Stimulated activated naive CD8-positive, alpha-beta T cell treated with anti-CD3 and anti-CD28 coated beads, Interleukin-15, Interleukin-2, amounts not matched to agents 100 ng/mL and 50 ng/mL, for 24 hours (primary cell): ENCODE data around the gene TGM3.
"Not testable (repeated sequence)": the region's sequence is repeated elsewhere in the genome, so short reads cannot be mapped to it uniquely, and the experiment has no call there.

Source experiments
- H3K27ac Mint-ChIP-seq: one replicate; pipeline ENCODE4 v1.8.0; 2021; ENCODE audit warnings: mild to moderate bottlenecking, mixed read lengths
- H3K27me3 Mint-ChIP-seq: one replicate; pipeline ENCODE4 v1.8.0; 2021; ENCODE audit warnings: mixed read lengths
- H3K36me3 Mint-ChIP-seq: one replicate; pipeline ENCODE4 v1.8.0; 2021; ENCODE audit warnings: low read depth, mixed read lengths
- H3K4me1 Mint-ChIP-seq: one replicate; pipeline ENCODE4 v1.8.0; 2021; ENCODE audit warnings: low read depth, mixed read lengths
- H3K4me3 Mint-ChIP-seq: one replicate; pipeline ENCODE4 v1.8.0; 2021; ENCODE audit warnings: mild to moderate bottlenecking, mixed read lengths
- H3K9me3 Mint-ChIP-seq: one replicate; pipeline ENCODE4 v1.8.0; 2021; ENCODE audit warnings: mixed read lengths

Gene TGM3, protein sequence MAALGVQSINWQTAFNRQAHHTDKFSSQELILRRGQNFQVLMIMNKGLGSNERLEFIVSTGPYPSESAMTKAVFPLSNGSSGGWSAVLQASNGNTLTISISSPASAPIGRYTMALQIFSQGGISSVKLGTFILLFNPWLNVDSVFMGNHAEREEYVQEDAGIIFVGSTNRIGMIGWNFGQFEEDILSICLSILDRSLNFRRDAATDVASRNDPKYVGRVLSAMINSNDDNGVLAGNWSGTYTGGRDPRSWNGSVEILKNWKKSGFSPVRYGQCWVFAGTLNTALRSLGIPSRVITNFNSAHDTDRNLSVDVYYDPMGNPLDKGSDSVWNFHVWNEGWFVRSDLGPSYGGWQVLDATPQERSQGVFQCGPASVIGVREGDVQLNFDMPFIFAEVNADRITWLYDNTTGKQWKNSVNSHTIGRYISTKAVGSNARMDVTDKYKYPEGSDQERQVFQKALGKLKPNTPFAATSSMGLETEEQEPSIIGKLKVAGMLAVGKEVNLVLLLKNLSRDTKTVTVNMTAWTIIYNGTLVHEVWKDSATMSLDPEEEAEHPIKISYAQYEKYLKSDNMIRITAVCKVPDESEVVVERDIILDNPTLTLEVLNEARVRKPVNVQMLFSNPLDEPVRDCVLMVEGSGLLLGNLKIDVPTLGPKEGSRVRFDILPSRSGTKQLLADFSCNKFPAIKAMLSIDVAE

GRCh38 chr20:2295886-2296515, at the start of gene TGM3:
Gene TGM3 (plus strand): TSS chr20:2296001. CDS start chr20:2296064, 63 bp downstream.
- H3K4me1 Mint-ChIP-seq: peaks cover 3% of the 10 kb centered on the region
- H3K27ac Mint-ChIP-seq: no peak within 1 kb of the TSS
- H3K36me3 Mint-ChIP-seq: no peaks in the 10 kb centered on the region
- no peak within 1 kb of the TSS for H3K4me3 Mint-ChIP-seq
- H3K9me3 Mint-ChIP-seq: no peaks in the 10 kb centered on the region
- no peaks in the 10 kb centered on the region for H3K27me3 Mint-ChIP-seq

DNA sequence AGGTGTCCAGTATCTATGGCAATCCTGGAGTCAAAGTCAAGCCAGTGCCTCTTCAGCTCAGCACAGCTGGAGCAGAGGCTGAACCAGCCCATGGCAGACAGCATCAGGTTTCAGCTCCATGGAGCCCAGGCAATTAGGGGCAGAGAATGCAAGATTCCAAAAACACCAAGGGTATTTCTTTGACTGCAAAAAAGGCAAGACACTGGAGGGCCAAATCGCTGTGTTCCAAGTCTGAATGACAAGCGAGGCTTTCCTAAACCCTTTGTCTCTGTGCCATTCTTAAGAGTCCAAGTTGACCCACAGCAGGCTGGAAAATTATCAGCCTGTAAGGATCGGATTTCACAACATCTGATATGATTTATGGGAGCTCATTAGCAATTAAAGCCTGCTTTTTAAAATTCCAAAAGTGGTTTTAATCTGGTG, 49.7 kb upstream of the TGM3 start:
- H3K27me3 Mint-ChIP-seq: peaks cover 29% of the 10 kb centered on the region
- no peaks in the 10 kb centered on the region for H3K9me3 Mint-ChIP-seq
- no peak overlapping the region for H3K4me3 Mint-ChIP-seq
- H3K27ac Mint-ChIP-seq: no peak overlapping the region
- H3K36me3 Mint-ChIP-seq: no peaks in the 10 kb centered on the region
- H3K4me1 Mint-ChIP-seq: no peaks in the 10 kb centered on the region

DNA sequence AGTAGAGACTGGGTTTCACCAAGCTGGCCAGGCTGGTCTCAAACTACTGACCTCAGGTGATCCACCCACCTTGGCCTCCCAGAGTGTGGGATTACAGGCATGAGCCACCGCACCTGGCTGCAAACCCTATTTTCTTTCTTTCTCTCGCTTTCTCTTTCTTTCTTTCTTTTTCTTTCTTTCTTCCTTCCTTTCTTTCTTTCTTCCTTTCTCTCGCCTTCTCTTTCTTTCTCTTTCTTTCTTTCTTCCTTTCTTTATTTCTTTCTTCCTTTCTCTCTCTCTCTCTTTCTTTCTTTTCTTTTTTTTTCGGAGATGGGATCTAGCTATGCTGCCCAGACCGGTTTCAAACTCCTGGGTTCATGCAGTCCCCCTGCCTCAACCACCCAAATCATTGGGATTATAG, 47.0 kb upstream of the TGM3 start:
- Mint-ChIP-seq H3K4me3 (no peak overlapping the region), H3K9me3 (no peaks in the 10 kb centered on the region), H3K36me3 (no peaks in the 10 kb centered on the region), H3K27ac (no peak overlapping the region), H3K27me3 (peaks cover 37% of the 10 kb centered on the region), H3K4me1 (no peaks in the 10 kb centered on the region)

- Mint-ChIP-seq H3K27ac (no peak overlapping the region), H3K27me3 (peaks cover 42% of the 10 kb centered on the region), H3K4me1 (peaks cover 4% of the 10 kb centered on the region), H3K36me3 (no peaks in the 10 kb centered on the region), H3K4me3 (no peak overlapping the region), H3K9me3 (no peaks in the 10 kb centered on the region)
Measured at GRCh38 chr20:2249935-2250334, 45.9 kb upstream of the TGM3 start.

DNA sequence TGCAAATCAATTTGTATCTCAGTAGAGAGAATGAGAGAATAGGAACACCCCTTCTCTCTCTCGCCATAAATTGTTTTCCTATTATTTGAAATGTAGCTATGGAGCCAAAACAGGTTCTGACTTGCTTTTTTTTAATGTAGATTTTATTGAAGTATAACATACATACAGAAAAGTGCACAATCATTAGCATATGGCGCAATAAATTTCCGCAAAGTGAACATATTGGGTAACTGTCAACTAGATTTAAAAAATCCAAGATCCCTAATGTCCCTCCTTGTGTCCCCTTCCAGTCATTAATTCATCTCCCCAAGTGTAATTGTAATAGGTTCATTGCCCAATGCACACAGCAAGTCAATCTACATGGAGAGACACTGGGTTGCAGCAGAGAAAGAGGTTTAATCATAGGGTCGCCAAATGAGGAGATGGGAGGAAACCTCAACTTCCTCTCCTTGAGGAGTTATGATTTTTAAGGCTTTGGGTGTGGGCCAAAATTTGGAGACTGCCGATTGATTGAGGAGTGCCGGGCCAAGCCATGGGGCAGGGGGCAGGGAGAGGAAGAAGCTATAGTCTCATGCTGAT, 43.3 kb upstream of the TGM3 start:
- peaks cover 4% of the 10 kb centered on the region for H3K4me1 Mint-ChIP-seq
- H3K9me3 Mint-ChIP-seq: no peaks in the 10 kb centered on the region
- H3K27ac Mint-ChIP-seq: no peak overlapping the region
- H3K4me3 Mint-ChIP-seq: no peak overlapping the region
- peaks cover 35% of the 10 kb centered on the region for H3K27me3 Mint-ChIP-seq
- H3K36me3 Mint-ChIP-seq: no peaks in the 10 kb centered on the region

DNA sequence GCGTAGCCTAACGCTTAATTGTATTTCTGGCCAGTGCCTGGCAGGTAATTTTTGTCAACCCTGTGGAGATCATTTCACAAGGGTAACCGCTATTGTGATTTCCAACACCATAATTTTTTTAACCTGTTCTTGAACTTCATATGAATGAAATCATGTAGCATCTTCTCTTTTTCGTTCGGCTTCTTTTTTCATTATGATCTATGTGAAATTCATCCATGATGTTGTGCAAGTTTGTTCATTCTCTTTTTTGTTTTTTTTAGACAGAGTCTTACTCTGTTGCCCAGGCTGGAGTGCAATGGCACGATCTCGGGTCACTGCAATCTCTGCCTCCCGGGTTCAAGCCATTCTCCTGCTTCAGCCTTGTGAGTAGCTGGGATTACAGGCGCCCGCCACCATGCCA, 42.5 kb upstream of the TGM3 start:
- Mint-ChIP-seq H3K36me3 (no peaks in the 10 kb centered on the region), H3K27me3 (peaks cover 32% of the 10 kb centered on the region), H3K27ac (no peak overlapping the region), H3K4me1 (peaks cover 4% of the 10 kb centered on the region), H3K9me3 (no peaks in the 10 kb centered on the region), H3K4me3 (no peak overlapping the region)

DNA sequence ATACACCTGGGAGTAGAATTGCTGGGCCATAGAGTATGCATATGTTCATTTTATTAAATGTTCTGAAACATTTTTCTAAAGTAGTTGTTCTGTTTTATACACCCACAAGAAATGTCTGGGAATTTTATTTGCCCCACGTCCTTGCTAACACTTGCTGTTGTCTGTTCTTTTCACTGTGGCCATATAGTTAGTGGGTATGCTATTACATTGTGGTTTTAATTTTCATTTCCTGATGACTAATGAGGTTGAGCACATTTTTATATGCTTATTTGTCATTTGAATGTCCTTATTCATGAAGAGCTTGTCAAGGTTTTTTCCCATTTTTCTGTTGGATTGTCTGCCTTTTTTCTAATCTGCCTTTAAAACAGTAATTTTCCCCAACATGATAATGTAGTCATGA, 41.5 kb upstream of the TGM3 start:
- Mint-ChIP-seq H3K36me3 (no peaks in the 10 kb centered on the region), H3K27me3 (peaks cover 31% of the 10 kb centered on the region), H3K4me1 (peaks cover 4% of the 10 kb centered on the region), H3K4me3 (no peak overlapping the region), H3K9me3 (no peaks in the 10 kb centered on the region), H3K27ac (no peak overlapping the region)

GRCh38 chr20:2255926-2256531, 39.8 kb upstream of the TGM3 start:
- H3K27ac Mint-ChIP-seq: no peak overlapping the region
- no peak overlapping the region for H3K4me3 Mint-ChIP-seq
- H3K9me3 Mint-ChIP-seq: no peaks in the 10 kb centered on the region
- no peaks in the 10 kb centered on the region for H3K36me3 Mint-ChIP-seq
- H3K4me1 Mint-ChIP-seq: peaks cover 4% of the 10 kb centered on the region
- H3K27me3 Mint-ChIP-seq: peaks cover 19% of the 10 kb centered on the region

DNA sequence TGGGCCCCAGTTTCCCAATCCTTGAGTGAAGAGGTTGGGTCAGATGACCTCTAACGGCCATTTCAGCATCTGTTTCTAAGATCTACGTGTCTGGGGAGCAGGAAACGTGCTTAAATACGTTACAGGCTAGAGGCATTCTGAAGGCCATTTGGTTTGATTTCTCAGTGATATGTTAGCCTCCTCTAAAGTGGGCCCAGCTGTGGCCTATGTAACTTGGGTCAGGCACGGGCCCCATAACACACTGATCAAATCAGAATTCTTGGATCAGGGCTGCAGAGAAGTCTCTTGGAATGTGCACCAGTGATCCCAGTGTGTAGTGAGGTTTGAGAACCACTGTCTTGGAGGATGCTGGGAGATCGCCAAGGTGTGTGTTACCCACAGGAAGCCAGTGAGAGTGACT, 36.1 kb upstream of the TGM3 start:
- Mint-ChIP-seq H3K27ac (no peak overlapping the region), H3K36me3 (no peaks in the 10 kb centered on the region), H3K9me3 (no peaks in the 10 kb centered on the region), H3K4me3 (no peak overlapping the region), H3K27me3 (peaks cover 10% of the 10 kb centered on the region), H3K4me1 (no peaks in the 10 kb centered on the region)

GRCh38 chr20:2260250-2260649, 35.6 kb upstream of the TGM3 start:
- H3K27ac Mint-ChIP-seq: no peak overlapping the region
- H3K36me3 Mint-ChIP-seq: no peaks in the 10 kb centered on the region
- no peak overlapping the region for H3K4me3 Mint-ChIP-seq
- no peaks in the 10 kb centered on the region for H3K4me1 Mint-ChIP-seq
- H3K9me3 Mint-ChIP-seq: no peaks in the 10 kb centered on the region
- peaks cover 10% of the 10 kb centered on the region for H3K27me3 Mint-ChIP-seq

- peaks cover 10% of the 10 kb centered on the region for H3K27me3 Mint-ChIP-seq
- no peaks in the 10 kb centered on the region for H3K4me1 Mint-ChIP-seq
- no peaks in the 10 kb centered on the region for H3K36me3 Mint-ChIP-seq
- no peak overlapping the region for H3K27ac Mint-ChIP-seq
- H3K4me3 Mint-ChIP-seq: no peak overlapping the region
- H3K9me3 Mint-ChIP-seq: no peaks in the 10 kb centered on the region
Measured at GRCh38 chr20:2261046-2261485, 34.7 kb upstream of the TGM3 start.

GRCh38 chr20:2261629-2262028, 34.2 kb upstream of the TGM3 start:
- H3K27ac Mint-ChIP-seq: no peak overlapping the region
- H3K9me3 Mint-ChIP-seq: no peaks in the 10 kb centered on the region
- no peak overlapping the region for H3K4me3 Mint-ChIP-seq
- no peaks in the 10 kb centered on the region for H3K4me1 Mint-ChIP-seq
- H3K27me3 Mint-ChIP-seq: peaks cover 13% of the 10 kb centered on the region
- no peaks in the 10 kb centered on the region for H3K36me3 Mint-ChIP-seq

- no peaks in the 10 kb centered on the region for H3K4me1 Mint-ChIP-seq
- H3K27ac Mint-ChIP-seq: no peak overlapping the region
- H3K9me3 Mint-ChIP-seq: no peaks in the 10 kb centered on the region
- H3K36me3 Mint-ChIP-seq: no peaks in the 10 kb centered on the region
- peaks cover 30% of the 10 kb centered on the region for H3K27me3 Mint-ChIP-seq
- H3K4me3 Mint-ChIP-seq: no peak overlapping the region
Measured at GRCh38 chr20:2264118-2264517, 31.7 kb upstream of the TGM3 start.

- not testable (repeated sequence) for H3K4me1 Mint-ChIP-seq, H3K27ac Mint-ChIP-seq, H3K36me3 Mint-ChIP-seq, H3K9me3 Mint-ChIP-seq, H3K4me3 Mint-ChIP-seq
- peaks cover 34% of the 10 kb centered on the region for H3K27me3 Mint-ChIP-seq
Measured at GRCh38 chr20:2264621-2265374, 31.0 kb upstream of the TGM3 start.
